Lung (tissue), 12 donors: ENCODE results near the gene IKBKE. TPM values are rescaled to one million over a fixed set of nuclear protein-coding genes. Genes with fewer than 3 reads are reported as not detected.
A peak's percentile ranks its signal among the peaks of the same experiment; 100 is the strongest.

ENCODE experiments used
- ATAC-seq: fragments of 200-7000 bp; cut with Tn5 transposase; one replicate; pipeline ENCODE4 v1.9.1; 2020; ENCODE audit warnings: moderate number of reproducible peaks; ENCODE audit not compliant: insufficient read depth, low FRiP score
- DNase-seq, 3 donors: peaks; one replicate each; pipeline ENCODE4 v3.0.0-alpha.2; 2013 to 2017
- H3K27ac ChIP-seq, 2 donors: one replicate each; pipeline ENCODE4 v1.5.1; 2013; ENCODE audit warnings: mild to moderate bottlenecking in 2 of 2, moderate library complexity in 2 of 2, control low read depth in 1 of 2, inconsistent platforms in 1 of 2, low read depth in 1 of 2, low read length in 1 of 2
- H3K27me3 ChIP-seq, 3 donors: one replicate each; pipeline ENCODE4 v1.5.1; 2013; ENCODE audit warnings: low read length in 2 of 3; ENCODE audit not compliant: control insufficient read depth in 3 of 3, insufficient read depth in 3 of 3
- H3K36me3 ChIP-seq, 4 donors: one replicate each; pipeline ENCODE4 v1.5.1; 2013; ENCODE audit warnings: low read length in 4 of 4, mild to moderate bottlenecking in 1 of 4, moderate library complexity in 1 of 4; ENCODE audit not compliant: control insufficient read depth in 4 of 4, insufficient read depth in 4 of 4
- H3K4me1 ChIP-seq, 5 donors: one replicate each; pipeline ENCODE4 v1.5.1; 2013; ENCODE audit warnings: low read length in 5 of 5, mild to moderate bottlenecking in 2 of 5, moderate library complexity in 1 of 5; ENCODE audit not compliant: control insufficient read depth in 5 of 5, insufficient read depth in 5 of 5
- H3K4me3 ChIP-seq: one replicate; pipeline ENCODE4 v1.5.1; 2013; ENCODE audit warnings: mild to moderate bottlenecking, control low read depth, moderate library complexity
- H3K9ac ChIP-seq, 2 donors: one replicate each; pipeline ENCODE4 v1.5.1; 2013; ENCODE audit warnings: low read length in 2 of 2, control low read depth in 1 of 2; ENCODE audit not compliant: insufficient read depth in 1 of 2
- H3K9me3 ChIP-seq, 4 donors: one replicate each; pipeline ENCODE4 v1.5.1; 2013; ENCODE audit warnings: low read length in 3 of 4, mild to moderate bottlenecking in 1 of 4, moderate library complexity in 1 of 4; ENCODE audit not compliant: control insufficient read depth in 4 of 4, insufficient read depth in 3 of 4
- CTCF ChIP-seq: IDR thresholded peaks from 2 replicates; pipeline ENCODE4 v1.5.1; 2012; ENCODE audit warnings: mild to moderate bottlenecking; ENCODE audit errors: control extremely low read depth, extremely low read depth
- WGBS, 2 donors: extraction: QIAGEN DNeasy Blood & Tissue Kit; methylation state at CpG; one replicate each; pipeline ENCODE4 v1.1.7; 2013; 5-methylcytosine and 5-hydroxymethylcytosine counted together
- polyA plus RNA-seq, 2 donors: library from polyadenylated mRNA; stranded (reverse); fragments of 200-250 nt; gene quantifications; one replicate each; pipeline ENCODE4 v1.2.1, GENCODE V29; 2013
- total RNA-seq, 2 donors: library from RNA; depleted of rRNA in 1 of 2; stranded (reverse); fragments of >200 nt in 1 of 2; gene quantifications; one replicate each; pipeline ENCODE4 v1.2.1, GENCODE V29; 2014 to 2021
- donor health status: control.
- donor health status: control.
- donor health status: Bipolar disorder and iron deficiency.
- donor health status: healthy.
- donor health status: DM: yes; HTN: yes; CAD: no.

The IKBKE gene
- total and polyA plus RNA-seq, 4 donors: 6.1 to 17.1 (median 11.7) TPM

DNA sequence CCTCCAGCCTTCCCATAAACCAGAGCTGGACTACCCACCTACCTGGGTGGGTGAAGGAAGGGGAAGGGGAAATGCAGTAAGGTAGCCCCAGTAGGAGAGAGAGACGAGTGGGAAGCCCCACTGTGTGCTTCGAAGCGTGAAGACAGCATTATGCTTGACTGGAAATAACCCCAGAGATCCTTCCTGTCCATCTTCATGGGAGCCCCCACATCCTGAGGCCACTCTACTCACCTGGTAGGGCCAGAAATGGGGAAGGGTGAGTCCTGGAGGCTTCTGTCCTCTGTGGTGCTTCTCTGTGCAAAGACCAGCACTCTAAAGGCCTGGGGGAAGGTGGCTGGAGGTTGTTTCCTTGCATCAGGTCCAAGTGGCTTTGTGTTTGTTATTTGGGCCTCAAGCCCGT, 27.1 kb downstream of the IKBKE start:
- 76 to 93% methylated on average over 4 of the region's 4 CpGs for WGBS, 2 donors
- DNase-seq (no peak), ATAC-seq (no peak)
- no peaks in the 10 kb centered on the region for H3K27me3 ChIP-seq
- peaks cover 0 to 5% (median 2%) of the 10 kb centered on the region in 4 donors for H3K36me3 ChIP-seq
- H3K9me3 ChIP-seq: no peaks in the 10 kb centered on the region
- H3K4me1 ChIP-seq: peaks cover 0 to 37% (median 20%) of the 10 kb centered on the region in 5 donors
- no peak overlapping the region for H3K4me3 ChIP-seq
- no peak for TF ChIP-seq CTCF
- no peak overlapping the region for H3K27ac ChIP-seq
- no peak overlapping the region for H3K9ac ChIP-seq

- Histone ChIP-seq H3K27me3 (no peaks in the 10 kb centered on the region), H3K4me3 (no peak overlapping the region), H3K9me3 (no peaks in the 10 kb centered on the region), H3K36me3 (peaks cover 0 to 3% (median 0%) of the 10 kb centered on the region in 4 donors), H3K27ac (no peak overlapping the region), H3K4me1 (peaks cover 0 to 37% (median 20%) of the 10 kb centered on the region in 5 donors), H3K9ac (no peak overlapping the region)
- WGBS, 2 donors: 72 to 81% methylated on average over 3 of the region's 3 CpGs
- DNase-seq: no peak
- no peak for ATAC-seq
- TF ChIP-seq CTCF: no peak
Observed at GRCh38 chr1:206497774-206498173, 27.5 kb downstream of the IKBKE start.

- Histone ChIP-seq H3K4me1 (peaks cover 0 to 37% (median 20%) of the 10 kb centered on the region in 5 donors), H3K36me3 (no peaks in the 10 kb centered on the region), H3K9me3 (no peaks in the 10 kb centered on the region), H3K9ac (no peak overlapping the region), H3K4me3 (no peak overlapping the region), H3K27me3 (no peaks in the 10 kb centered on the region), H3K27ac (no peak overlapping the region)
- no peak for TF ChIP-seq CTCF
- 78 to 85% methylated on average over 2 of the region's 2 CpGs for WGBS, 2 donors
- ATAC-seq (peak; percentile 16), DNase-seq (no peak)
Observed at GRCh38 chr1:206498685-206499084, 28.4 kb downstream of the IKBKE start.

DNA sequence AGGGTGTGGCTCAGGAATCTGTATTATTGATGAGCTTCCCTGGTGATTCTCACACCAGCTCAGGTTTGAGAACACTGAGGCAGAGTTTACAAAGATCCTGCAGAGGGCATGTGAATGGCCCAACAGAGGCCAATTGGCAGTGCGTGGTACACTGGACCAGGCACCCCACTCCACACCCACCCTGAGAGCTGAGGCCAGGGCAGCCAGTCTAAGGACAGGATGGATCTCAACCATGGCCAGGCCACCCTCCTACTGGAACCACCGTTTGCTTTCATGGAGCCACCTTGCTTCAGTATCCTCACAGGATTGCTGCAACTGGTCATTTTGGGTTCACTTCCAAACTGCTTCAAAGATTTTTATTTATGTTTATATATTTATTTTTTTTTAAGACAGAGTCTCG, 29.8 kb downstream of the IKBKE start:
- no peak overlapping the region for H3K27ac ChIP-seq
- no peak for TF ChIP-seq CTCF
- no peak overlapping the region for H3K9ac ChIP-seq
- H3K4me3 ChIP-seq: no peak overlapping the region
- DNase-seq (no peak), ATAC-seq (no peak)
- WGBS, 2 donors: 92 to 93% methylated on average over 3 of the region's 3 CpGs
- H3K4me1 ChIP-seq: peaks cover 3 to 42% (median 22%) of the 10 kb centered on the region in 5 donors
- no peaks in the 10 kb centered on the region for H3K36me3 ChIP-seq
- no peaks in the 10 kb centered on the region for H3K9me3 ChIP-seq
- no peaks in the 10 kb centered on the region for H3K27me3 ChIP-seq
